Activated T-helper 1 cell treated with anti-CD3 and anti-CD28 coated beads, Interleukin-12 subunit alpha, Interleukin-12 subunit beta, Interleukin-2, Interleukin-4 antibody, amounts not matched to agents 30 ng/mL and 10 ng/mL and 1 ng/mL, durations not matched to agents 14 hours and 24 hours and 36 hours (primary cell): ENCODE measurements around the gene EFEMP2. TPM values are rescaled to one million over a fixed set of nuclear protein-coding genes. Genes with fewer than 3 reads are reported as not detected.

Experiments used
- DNase-seq: peaks from one replicate; pipeline ENCODE4 v3.0.0; 2021; ENCODE audit warnings: low spot score
- H3K27ac Mint-ChIP-seq: one replicate; pipeline ENCODE4 v1.8.0; 2021; ENCODE audit warnings: mild to moderate bottlenecking, mixed read lengths
- H3K27me3 Mint-ChIP-seq: one replicate; pipeline ENCODE4 v1.8.0; 2022; ENCODE audit warnings: mild to moderate bottlenecking, moderate library complexity, mixed read lengths; ENCODE audit not compliant: insufficient read depth
- H3K36me3 Mint-ChIP-seq: one replicate; pipeline ENCODE4 v1.8.0; 2021; ENCODE audit warnings: low read depth, mixed read lengths
- H3K4me1 Mint-ChIP-seq: one replicate; pipeline ENCODE4 v1.8.0; 2021; ENCODE audit warnings: low read depth, mixed read lengths
- H3K4me3 Mint-ChIP-seq: one replicate; pipeline ENCODE4 v1.8.0; 2021; ENCODE audit warnings: mild to moderate bottlenecking, moderate library complexity, mixed read lengths
- H3K9me3 Mint-ChIP-seq: one replicate; pipeline ENCODE4 v1.8.0; 2021; ENCODE audit warnings: mixed read lengths
- intact Hi-C: fragments of 100-400 bp; cut with micrococcal nuclease; formaldehyde crosslinking; loops from one replicate; pipeline ENCODE4 v1.15.1; 2024
- total RNA-seq: library from RNA; stranded (reverse); gene quantifications from 2 replicates; pipeline ENCODE4 v1.2.3, GENCODE V29; 2022

Gene EFEMP2
- total RNA-seq, 1 donor from 2014 or later, result 7.9 TPM

DNA sequence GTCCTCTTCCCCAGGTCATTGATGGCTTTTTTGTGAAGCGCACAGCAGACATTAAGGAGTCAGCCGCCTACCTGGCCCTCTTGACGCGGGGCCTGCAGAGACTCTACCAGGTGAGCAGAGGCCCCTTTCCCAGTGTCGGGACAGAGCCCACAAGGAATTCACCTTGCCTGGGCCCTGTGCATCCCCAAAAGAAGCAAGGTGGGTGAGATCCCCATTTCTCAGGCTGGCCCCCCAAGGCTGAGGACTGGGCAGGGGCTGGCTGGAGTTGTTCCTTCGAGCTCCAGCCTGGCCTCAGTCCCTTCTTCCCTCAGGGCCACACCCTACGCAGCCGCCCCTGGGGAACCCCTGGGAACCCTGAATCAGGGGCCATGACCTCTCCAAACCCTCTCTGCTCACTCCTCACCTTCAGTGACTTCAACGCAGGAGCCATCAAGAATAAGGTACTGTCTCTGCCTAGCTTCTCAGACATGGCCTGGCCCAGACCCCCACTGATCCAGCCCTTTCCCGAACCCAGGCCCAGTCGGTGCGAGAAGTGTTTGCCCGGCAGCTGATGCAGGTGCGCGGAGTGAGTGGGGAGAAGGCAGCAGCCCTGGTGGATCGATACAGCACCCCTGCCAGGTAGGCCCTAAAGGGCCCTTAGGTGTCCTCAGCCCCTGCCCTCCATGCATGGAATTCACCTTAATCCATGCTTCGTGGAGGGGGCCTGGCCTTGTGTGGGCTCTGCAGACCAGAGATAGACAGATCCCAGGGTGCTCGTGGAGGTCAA, 7.7 kb downstream of the EFEMP2 start:
- Mint-ChIP-seq H3K9me3 (no peaks in the 10 kb centered on the region), H3K4me1 (peaks cover 10% of the 10 kb centered on the region), H3K36me3 (peaks cover 30% of the 10 kb centered on the region), H3K4me3 (peak overlapping the region; percentile 31), H3K27ac (no peak overlapping the region), H3K27me3 (no peaks in the 10 kb centered on the region)
- no peak for DNase-seq
- intact Hi-C loops, result no loop called here

DNA sequence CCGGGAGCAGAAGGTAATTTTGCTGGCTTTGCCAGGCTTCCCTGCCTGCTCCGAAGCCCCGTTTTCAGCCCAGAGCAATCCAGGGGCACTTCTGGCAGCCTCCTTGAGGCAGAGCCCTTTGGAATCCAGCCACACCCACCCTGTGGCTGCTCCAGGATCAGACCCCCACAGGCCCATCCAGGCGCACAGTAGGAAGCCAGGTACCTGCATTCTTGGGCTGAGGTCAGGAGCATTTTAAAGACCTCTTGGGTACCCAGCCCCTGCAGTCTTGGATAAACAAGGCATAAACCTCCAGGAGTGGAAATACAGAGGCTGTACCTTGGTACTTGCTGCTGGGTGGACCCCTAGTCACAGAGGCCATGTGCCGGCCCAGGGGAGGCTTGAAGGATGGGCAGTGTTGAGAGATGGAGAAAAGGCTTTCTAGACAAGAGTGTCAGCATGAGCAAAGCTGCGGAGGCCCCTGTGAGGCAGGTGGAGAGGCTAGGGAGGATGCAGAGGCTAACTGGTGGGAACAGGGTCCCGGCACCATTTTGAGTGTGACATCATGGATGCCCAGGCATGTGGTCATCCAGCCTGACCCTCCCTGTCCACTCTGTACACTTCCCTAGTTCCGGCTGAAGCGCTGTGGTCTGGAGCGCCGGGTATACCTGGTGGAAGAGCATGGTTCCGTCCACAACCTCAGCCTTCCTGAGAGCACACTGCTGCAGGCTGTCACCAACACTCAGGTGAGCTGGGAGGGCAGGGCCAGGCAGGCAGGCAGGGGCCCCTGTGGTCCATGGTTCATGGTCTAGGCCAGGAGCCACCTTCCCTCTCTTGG, 8.5 kb downstream of the EFEMP2 start:
- Mint-ChIP-seq H3K36me3 (peaks cover 30% of the 10 kb centered on the region), H3K4me3 (no peak overlapping the region), H3K27me3 (no peaks in the 10 kb centered on the region), H3K9me3 (no peaks in the 10 kb centered on the region), H3K27ac (no peak overlapping the region), H3K4me1 (peaks cover 15% of the 10 kb centered on the region)
- DNase-seq, result no peak
- intact Hi-C loops, result no loop called here

DNA sequence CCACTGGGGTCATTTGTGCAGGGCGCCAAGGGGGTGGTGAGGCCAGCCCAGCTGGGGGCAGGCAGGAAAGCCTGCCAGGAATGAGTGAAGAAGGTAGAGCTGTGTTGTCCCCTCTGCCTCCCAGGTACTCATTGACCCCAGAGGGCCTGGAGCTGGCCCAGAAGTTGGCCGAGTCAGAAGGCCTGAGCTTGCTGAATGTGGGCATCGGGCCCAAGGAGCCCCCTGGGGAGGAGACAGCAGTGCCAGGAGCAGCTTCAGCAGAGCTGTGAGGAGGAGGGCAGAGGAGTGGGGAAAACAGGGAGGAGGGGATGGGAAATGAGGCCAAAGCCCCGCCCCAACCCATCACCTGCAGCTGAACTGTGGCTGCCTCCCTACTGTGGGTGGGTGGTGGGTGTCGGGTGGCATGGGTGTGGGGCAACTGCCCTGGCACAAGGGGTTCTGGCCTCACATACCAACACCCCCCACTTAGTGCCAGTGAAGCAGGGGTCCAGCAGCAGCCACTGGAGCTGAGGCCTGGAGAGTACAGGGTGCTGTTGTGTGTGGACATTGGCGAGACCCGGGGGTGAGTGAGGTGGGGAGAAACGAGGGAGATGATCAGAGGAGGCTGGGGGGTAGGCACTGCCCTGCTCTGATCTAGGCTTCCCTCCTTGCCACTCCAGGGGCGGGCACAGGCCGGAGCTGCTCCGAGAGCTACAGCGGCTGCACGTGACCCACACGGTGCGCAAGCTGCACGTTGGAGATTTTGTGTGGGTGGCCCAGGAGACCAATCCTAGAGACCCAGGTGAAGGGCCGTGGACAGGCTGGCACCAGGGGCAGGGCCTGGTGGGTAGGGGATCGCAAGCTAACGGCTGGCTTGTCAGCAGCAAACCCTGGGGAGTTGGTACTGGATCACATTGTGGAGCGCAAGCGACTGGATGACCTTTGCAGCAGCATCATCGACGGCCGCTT, 9.4 kb downstream of the EFEMP2 start:
- no peaks in the 10 kb centered on the region for H3K27me3 Mint-ChIP-seq
- peaks cover 30% of the 10 kb centered on the region for H3K36me3 Mint-ChIP-seq
- no peak for DNase-seq
- H3K9me3 Mint-ChIP-seq, result no peaks in the 10 kb centered on the region
- no peak overlapping the region for H3K27ac Mint-ChIP-seq
- intact Hi-C loops, result no loop called here
- H3K4me1 Mint-ChIP-seq, result peaks cover 24% of the 10 kb centered on the region
- peak overlapping the region; percentile 73 for H3K4me3 Mint-ChIP-seq

- Mint-ChIP-seq H3K9me3 (no peaks in the 10 kb centered on the region), H3K36me3 (peaks cover 28% of the 10 kb centered on the region), H3K27me3 (no peaks in the 10 kb centered on the region), H3K27ac (no peak overlapping the region), H3K4me3 (peak overlapping the region; percentile 96), H3K4me1 (peaks cover 24% of the 10 kb centered on the region)
- DNase-seq, result no peak
- intact Hi-C loops, result no loop called here
These were observed 10.3 kb downstream of the EFEMP2 start for GRCh38 chr11:65862191-65862735.

- Mint-ChIP-seq H3K27ac (peak overlapping the region; percentile 89), H3K9me3 (no peaks in the 10 kb centered on the region), H3K4me1 (peaks cover 27% of the 10 kb centered on the region), H3K36me3 (peaks cover 27% of the 10 kb centered on the region), H3K4me3 (peak overlapping the region; percentile 96), H3K27me3 (no peaks in the 10 kb centered on the region)
- intact Hi-C loops, result no loop called here
- DNase-seq, result no peak
These were observed 10.9 kb downstream of the EFEMP2 start for GRCh38 chr11:65861533-65862183.

- Mint-ChIP-seq H3K36me3 (peaks cover 32% of the 10 kb centered on the region), H3K9me3 (no peaks in the 10 kb centered on the region), H3K4me3 (peak overlapping the region; percentile 96), H3K4me1 (peaks cover 32% of the 10 kb centered on the region), H3K27ac (peak overlapping the region; percentile 89), H3K27me3 (no peaks in the 10 kb centered on the region)
- DNase-seq, result no peak
- intact Hi-C loops, result no loop called here
These were observed 11.5 kb downstream of the EFEMP2 start for GRCh38 chr11:65861165-65861505.

DNA sequence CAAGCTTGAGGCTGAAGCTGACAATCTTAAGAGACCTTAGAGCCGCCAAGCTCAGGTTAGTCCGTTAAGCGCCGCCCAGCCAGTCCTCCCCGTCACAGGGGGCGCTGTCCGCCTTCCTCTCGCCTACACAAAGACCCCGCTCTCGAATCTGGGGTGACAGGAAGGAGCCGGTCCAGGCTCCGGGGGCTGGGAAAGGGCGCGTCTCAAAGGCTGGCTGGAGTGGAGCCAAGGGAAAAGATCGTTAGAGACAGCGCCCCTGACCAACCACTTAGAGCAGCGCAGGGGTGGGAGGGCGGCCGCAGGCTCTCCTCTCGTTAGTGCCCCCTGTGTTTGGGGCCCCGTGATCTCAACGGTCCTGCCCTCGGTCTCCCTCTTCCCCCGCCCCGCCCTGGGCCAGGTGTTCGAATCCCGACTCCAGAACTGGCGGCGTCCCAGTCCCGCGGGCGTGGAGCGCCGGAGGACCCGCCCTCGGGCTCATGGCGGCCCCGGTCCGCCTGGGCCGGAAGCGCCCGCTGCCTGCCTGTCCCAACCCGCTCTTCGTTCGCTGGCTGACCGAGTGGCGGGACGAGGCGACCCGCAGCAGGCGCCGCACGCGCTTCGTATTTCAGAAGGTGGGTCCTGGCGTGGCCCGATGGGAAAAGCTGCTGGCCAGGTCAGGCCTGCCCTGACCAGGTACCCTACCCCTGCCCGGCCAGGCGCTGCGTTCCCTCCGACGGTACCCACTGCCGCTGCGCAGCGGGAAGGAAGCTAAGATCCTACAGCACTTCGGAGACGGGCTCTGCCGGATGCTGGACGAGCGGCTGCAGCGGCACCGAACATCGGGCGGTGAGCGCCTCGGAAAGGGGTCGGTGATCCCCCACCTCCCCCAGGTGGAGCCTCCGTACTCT, 12.1 kb downstream of the EFEMP2 start, which contains the start of gene MUS81:
MUS81 (plus strand) TSS at position 156 of the 887 bp plus-strand sequence; CDS start at position 477, 321 bp downstream.
- intact Hi-C loops, result loop anchor here (1.0 kb wide), 7 partner anchors 13 to 192 kb away; partner anchors contain the start of genes AP5B1, BANF1, EIF1AD and FIBP

GRCh38 chr11:65859812-65860277, 12.8 kb downstream of the EFEMP2 start:
- Mint-ChIP-seq H3K27me3 (no peaks in the 10 kb centered on the region), H3K4me1 (peaks cover 44% of the 10 kb centered on the region), H3K4me3 (peak overlapping the region; percentile 96), H3K9me3 (no peaks in the 10 kb centered on the region), H3K27ac (peak overlapping the region; percentile 99), H3K36me3 (peaks cover 37% of the 10 kb centered on the region)
- no peak for DNase-seq
- intact Hi-C loops, result loop anchor here (1.0 to 10.0 kb wide), 18 partner anchors 13 to 1545 kb away; partner anchors contain the start of genes AP5B1, B4GAT1, BANF1 and BRMS1

More for the DNA sequence above, 12.1 kb downstream of the EFEMP2 start, which contains the start of gene MUS81:
- no peaks in the 10 kb centered on the region for H3K27me3 Mint-ChIP-seq
- peak within 1 kb of the TSS; percentile 96 for H3K4me3 Mint-ChIP-seq
- peaks cover 38% of the 10 kb centered on the region for H3K36me3 Mint-ChIP-seq
- peak within 1 kb of the TSS; percentile 99 for H3K27ac Mint-ChIP-seq
- peak; percentile 94 for DNase-seq
- H3K4me1 Mint-ChIP-seq, result peaks cover 38% of the 10 kb centered on the region
- H3K9me3 Mint-ChIP-seq, result no peaks in the 10 kb centered on the region

DNA sequence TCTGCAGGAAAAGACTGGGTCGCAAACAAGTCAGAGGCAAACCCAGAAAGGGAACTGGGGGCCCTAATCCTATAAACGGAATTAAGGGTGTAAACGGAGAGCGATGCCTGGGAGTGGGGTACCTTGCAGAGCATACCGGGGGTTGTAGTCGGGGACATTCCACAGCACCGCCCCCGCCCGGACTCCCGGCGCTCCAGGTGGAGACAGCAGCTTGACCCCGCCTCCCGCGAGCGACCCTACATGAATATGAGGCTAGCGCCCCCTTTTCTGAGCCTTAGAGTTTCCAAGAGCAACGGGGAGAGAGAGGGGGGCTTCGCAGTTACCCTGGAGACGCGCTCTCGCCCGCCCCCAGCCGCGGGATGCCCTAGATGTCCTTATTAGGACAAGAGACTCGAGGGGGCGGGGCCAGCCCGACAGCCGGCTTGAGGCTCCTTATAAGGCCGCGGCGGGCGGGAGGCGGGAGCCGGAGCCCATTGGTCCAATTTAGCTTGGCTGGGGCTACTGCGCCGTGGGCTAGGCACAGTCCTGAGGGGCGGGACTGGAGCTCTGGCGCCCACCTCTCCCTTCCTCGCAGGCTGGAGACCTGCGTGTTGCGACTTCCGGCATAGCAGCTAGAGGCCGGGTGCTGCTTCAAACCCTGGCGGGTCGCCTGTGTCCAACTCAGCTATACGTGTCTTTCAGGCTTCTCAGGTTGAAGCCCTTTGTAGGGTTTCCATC, 13.3 kb downstream of the EFEMP2 start:
- peak; percentile 97 for DNase-seq
- H3K9me3 Mint-ChIP-seq, result no peaks in the 10 kb centered on the region
- peak overlapping the region; percentile 99 for H3K27ac Mint-ChIP-seq
- intact Hi-C loops, result loop anchor here (1.0 to 10.0 kb wide), 11 partner anchors 41 to 1546 kb away; partner anchors contain the start of genes B4GAT1, BRMS1, C11orf68 and DRAP1
- peaks cover 42% of the 10 kb centered on the region for H3K36me3 Mint-ChIP-seq
- H3K4me3 Mint-ChIP-seq, result peak overlapping the region; percentile 96
- no peaks in the 10 kb centered on the region for H3K27me3 Mint-ChIP-seq
- peaks cover 50% of the 10 kb centered on the region for H3K4me1 Mint-ChIP-seq

DNA sequence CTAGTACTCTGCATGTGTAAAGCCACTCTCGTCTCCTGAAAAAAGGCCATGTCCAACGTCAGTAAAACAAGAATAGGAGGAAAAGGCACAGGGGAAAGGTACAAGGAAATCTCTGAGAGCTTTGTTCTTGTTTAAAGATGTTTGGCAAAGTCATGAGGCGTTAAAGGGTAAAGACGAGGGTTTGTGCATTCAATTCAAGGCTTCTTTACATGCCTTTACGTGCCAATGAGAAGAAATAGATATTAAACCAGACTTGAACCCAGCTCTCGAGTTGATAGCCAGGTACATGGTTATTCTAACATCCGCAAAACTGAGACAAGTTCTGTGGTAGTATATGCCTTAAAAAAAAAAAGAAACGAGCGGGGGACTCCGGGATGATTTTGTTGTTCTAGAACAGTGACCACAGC, 13.9 kb downstream of the EFEMP2 start:
- H3K4me1 Mint-ChIP-seq, result peaks cover 56% of the 10 kb centered on the region
- H3K4me3 Mint-ChIP-seq, result peak overlapping the region; percentile 96
- no peak for DNase-seq
- no peaks in the 10 kb centered on the region for H3K27me3 Mint-ChIP-seq
- peaks cover 44% of the 10 kb centered on the region for H3K36me3 Mint-ChIP-seq
- H3K27ac Mint-ChIP-seq, result peak overlapping the region; percentile 99
- H3K9me3 Mint-ChIP-seq, result no peaks in the 10 kb centered on the region
- intact Hi-C loops, result loop anchor here (1.0 to 10.0 kb wide), 16 partner anchors 25 to 1546 kb away; partner anchors contain the start of genes B4GAT1, BRMS1, C11orf68 and DRAP1
